Renal cortex interstitium (tissue), 11 donors: Measurements from ENCODE around the gene DOLPP1. TPM values are rescaled to one million over a fixed set of nuclear protein-coding genes. Genes with fewer than 3 reads are reported as not detected.
A peak's percentile ranks its signal among the peaks of the same experiment; 100 is the strongest.

Experiments used
- DNase-seq, 11 donors: peaks; one replicate each; pipeline ENCODE4 v3.0.0-alpha.2; 2013; ENCODE audit warnings: low read depth in 9 of 11, low spot score in 4 of 11; ENCODE audit errors: extremely low read depth in 1 of 11
- polyA plus RNA-seq, 3 donors: library from polyadenylated mRNA; unstranded; fragments of 120-200 nt; gene quantifications; one replicate each; pipeline ENCODE4 v1.2.1, GENCODE V29; 2013; ENCODE audit not compliant: insufficient read length in 3 of 3

The DOLPP1 gene
- polyA plus RNA-seq, 3 donors = 16.0 to 23.9 (median 19.3) TPM

- DNase-seq = no peak
These were observed 2.0 kb upstream of the DOLPP1 start for GRCh38 chr9:129078691-129079503.

- no peak for DNase-seq
These were observed 1.1 kb upstream of the DOLPP1 start for GRCh38 chr9:129079829-129080228.

GRCh38 chr9:129080298-129080600 lies 662 bp upstream of the DOLPP1 start:
- no peak for DNase-seq

DNA sequence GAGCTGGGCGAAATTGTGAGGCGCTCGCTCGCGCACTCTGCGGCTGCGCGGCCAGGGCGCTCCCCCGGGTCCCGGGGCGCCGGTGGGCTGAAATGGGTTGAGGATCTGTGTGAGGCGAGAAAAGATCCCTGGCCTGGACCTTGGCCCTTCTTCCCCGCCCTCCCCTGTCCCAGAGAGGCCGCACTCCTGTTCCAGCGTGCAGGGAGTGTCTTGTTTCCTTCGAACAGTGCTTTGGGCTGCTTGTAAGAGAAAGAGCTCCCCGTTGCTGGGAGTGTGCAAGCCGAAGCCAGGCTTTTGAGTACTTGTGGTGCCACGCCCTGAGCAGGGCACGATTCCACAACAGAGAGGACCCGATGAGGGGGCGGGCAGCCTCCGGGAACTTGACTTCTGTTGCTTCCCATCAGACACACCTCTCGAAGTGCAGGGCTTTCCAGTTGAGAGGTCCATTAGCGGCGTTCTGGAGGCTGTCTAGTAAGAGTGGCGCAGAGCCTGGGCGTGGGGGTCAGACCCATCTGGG lies 535 bp downstream of the DOLPP1 start:
- peak in 1 of 11 donors; percentile 66 for DNase-seq

- no peak for DNase-seq
These were observed 3.2 kb downstream of the DOLPP1 start for GRCh38 chr9:129084087-129084486.

GRCh38 chr9:129089246-129089645 lies 8.3 kb downstream of the DOLPP1 start:
- DNase-seq = no peak

GRCh38 chr9:129093602-129094386 lies 12.9 kb downstream of the DOLPP1 start:
- DNase-seq = no peak

DNA sequence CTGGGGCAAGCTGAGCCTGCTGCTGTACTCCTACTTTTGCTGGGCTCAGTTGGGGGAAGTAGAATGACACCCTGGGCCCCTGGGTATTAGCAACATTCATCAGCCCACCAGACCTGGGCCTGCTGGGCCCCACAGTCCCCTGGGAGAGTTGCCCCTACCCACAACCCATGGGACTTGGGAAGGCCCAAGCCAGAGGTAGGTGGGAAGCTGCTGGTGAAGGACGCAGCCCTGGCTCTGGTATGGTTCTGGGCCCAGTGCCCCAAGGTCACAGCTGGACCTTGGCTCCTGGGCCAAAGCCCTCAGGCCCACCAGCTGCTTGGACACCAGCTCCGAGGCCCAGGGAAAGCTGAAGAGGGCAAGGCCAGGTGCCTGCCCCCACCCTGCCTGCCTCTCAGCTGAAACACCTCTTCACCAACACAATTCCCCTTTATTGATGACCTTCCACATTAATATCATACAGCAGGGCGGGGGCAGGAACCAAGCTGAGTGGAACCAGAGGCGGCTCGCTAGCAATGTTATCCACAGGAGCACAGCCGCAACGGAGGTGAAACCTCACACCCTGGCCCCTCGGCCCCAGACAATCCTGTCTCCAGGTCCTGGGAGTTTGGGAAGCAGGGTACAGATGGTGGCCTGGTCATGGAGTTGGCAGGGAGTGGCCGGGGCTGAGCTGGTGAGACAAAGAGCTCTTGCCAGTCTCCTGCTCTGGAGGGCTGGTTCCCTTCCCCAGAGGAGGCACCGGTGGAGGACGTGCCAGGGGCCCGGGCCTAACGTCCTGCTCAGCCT lies 13.7 kb downstream of the DOLPP1 start:
- no peak for DNase-seq

GRCh38 chr9:129095170-129095667 lies 14.3 kb downstream of the DOLPP1 start:
- DNase-seq = no peak

- DNase-seq = no peak
These were observed 15.0 kb downstream of the DOLPP1 start for GRCh38 chr9:129095908-129096307.

- no peak for DNase-seq
These were observed 16.9 kb downstream of the DOLPP1 start for GRCh38 chr9:129097671-129098306.

GRCh38 chr9:129098328-129098727 lies 17.4 kb downstream of the DOLPP1 start:
- DNase-seq = no peak

DNA sequence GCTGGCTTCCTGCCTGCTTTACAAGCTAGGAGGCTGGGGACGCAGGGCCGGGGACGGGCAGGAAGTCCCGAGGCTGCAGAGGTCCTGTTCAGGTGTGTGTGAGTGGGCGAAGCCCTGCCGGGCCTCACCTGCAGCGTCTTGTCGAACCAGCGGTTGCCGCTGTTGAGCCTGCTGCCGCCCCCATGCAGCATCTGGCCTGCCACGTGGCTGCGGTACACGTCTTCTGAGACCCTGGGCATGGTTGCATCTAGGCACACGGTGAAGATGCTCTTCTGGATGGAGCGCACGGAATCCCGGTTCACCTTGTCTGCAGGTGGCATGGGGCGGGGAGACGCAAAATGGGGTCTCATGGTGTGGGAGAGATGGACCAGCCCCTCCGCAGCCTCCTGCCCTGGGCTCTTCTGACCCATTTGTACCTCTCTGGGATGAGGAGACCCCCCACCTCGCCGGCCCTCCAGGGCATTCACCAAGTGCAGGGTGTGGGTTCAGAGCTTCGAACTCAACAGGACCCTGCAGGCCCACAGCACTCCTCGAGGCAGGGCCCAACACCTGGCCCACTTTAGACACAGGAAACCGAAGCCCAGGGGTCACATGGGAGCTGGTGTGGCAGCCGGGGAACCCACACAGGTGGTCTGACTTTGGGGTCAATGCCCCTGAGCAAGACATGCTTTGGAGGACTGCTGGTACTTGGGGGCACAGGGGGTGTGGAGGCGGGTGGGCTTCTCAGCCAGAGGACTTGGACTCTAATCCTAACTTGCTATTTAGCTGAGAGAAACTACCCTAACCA lies 19.7 kb downstream of the DOLPP1 start:
- DNase-seq = no peak

DNA sequence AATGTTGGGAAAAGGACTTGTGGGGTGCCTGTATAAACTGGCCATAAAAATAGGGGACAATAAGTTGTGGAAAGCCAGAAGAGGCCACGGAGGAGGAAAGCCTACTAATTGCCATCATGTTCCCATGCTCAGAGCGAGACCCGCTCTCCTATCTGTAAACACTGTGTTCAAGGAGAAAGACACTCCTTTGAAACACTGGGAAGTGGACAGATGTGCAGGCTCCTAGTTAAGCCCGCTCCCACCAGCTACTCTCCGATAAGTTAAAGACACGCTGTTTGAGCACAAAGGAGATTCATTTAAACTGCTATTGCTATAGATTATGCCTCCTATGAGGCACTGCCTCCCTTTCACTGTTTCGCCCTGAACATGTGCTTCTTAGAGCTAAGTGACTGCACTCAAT lies 20.4 kb downstream of the DOLPP1 start:
- no peak for DNase-seq

DNA sequence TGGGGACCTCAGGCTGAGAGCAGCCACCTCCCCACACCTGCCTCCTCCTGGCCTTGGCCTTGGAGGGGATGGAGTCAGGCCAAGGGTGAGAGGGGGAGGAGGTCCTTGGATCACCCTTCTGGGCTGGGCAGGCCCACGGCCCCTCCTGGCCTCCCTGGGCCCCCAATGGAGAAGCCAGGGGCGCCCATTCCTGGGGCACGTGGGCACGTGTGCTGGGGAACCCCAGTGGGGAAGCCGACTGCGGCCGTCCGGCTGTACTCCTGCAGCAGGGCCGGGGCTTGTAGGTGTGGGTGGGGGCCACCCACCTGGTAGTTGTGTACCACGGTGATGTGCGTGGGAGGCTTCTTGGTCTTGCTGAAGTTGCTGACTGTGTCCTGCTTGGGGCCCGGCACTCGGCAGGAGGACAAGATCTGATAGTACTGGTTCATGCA lies 21.2 kb downstream of the DOLPP1 start:
- no peak for DNase-seq

GRCh38 chr9:129102791-129103594 lies 22.1 kb downstream of the DOLPP1 start:
- DNase-seq = no peak

GRCh38 chr9:129103595-129103965 lies 22.7 kb downstream of the DOLPP1 start:
- no peak for DNase-seq
